ENCODE data around the gene GRAMD4. TPM values are rescaled to one million over a fixed set of nuclear protein-coding genes. Genes with fewer than 3 reads are reported as not detected.

Gene GRAMD4
- total RNA-seq, 3 donors from 2014 or later: 28.4 to 85.6 (median 61.0) TPM

- Histone ChIP-seq H3K27me3 (no peaks in the 10 kb centered on the region), H3K4me1 (no peaks in the 10 kb centered on the region), H3K4me3 (peak overlapping the region in 2 of 3 donors; percentile 16 to 31), H3K27ac (peak overlapping the region; percentile 62 to 74), H3K36me3 (no peaks in the 10 kb centered on the region), H3K9me3 (no peaks in the 10 kb centered on the region)
- TF ChIP-seq POLR2A (IDR thresholded peaks at IDR 0.05): no peak
- TF ChIP-seq POLR2AphosphoS5 (IDR thresholded peaks at IDR 0.05): no peak
- no peak for TF ChIP-seq CTCF (IDR thresholded peaks at IDR 0.05)
- DNase-seq (ENCODE audit: low spot score in 2 of 2): peak in 1 of 2 donors; percentile 84
- intact Hi-C loops (cut with DNase I; ENCODE audit: low total_unique reads): no loop called here
Observed at GRCh38 chr22:46626911-46627805, 7.0 kb downstream of the GRAMD4 start.

GRCh38 chr22:46627806-46628482 lies 7.8 kb downstream of the GRAMD4 start:
- intact Hi-C loops (cut with DNase I; ENCODE audit: low total_unique reads): no loop called here

GRCh38 chr22:46628756-46629155 lies 8.6 kb downstream of the GRAMD4 start:
- no peaks in the 10 kb centered on the region for H3K9me3 ChIP-seq
- H3K4me3 ChIP-seq: no peak overlapping the region
- H3K27me3 ChIP-seq: no peaks in the 10 kb centered on the region
- no peak for DNase-seq (ENCODE audit: low spot score in 2 of 2)
- no peak overlapping the region for H3K27ac ChIP-seq
- H3K4me1 ChIP-seq: no peaks in the 10 kb centered on the region
- TF ChIP-seq CTCF (IDR thresholded peaks at IDR 0.05): no peak
- no peak for TF ChIP-seq POLR2A (IDR thresholded peaks at IDR 0.05)
- no peak for TF ChIP-seq POLR2AphosphoS5 (IDR thresholded peaks at IDR 0.05)
- H3K36me3 ChIP-seq: no peaks in the 10 kb centered on the region
- intact Hi-C loops (cut with DNase I; ENCODE audit: low total_unique reads): no loop called here

More at GRCh38 chr22:46627806-46628482, 7.8 kb downstream of the GRAMD4 start:
- Histone ChIP-seq H3K36me3 (no peaks in the 10 kb centered on the region), H3K4me1 (no peaks in the 10 kb centered on the region), H3K9me3 (no peaks in the 10 kb centered on the region), H3K27ac (peak overlapping the region in 1 of 2 donors; percentile 64), H3K27me3 (no peaks in the 10 kb centered on the region), H3K4me3 (peak overlapping the region in 2 of 3 donors; percentile 16 to 23)
- DNase-seq (ENCODE audit: low spot score in 2 of 2): no peak
- TF ChIP-seq POLR2AphosphoS5 (IDR thresholded peaks at IDR 0.05) (no peak), CTCF (IDR thresholded peaks at IDR 0.05) (no peak), POLR2A (IDR thresholded peaks at IDR 0.05) (no peak)

GRCh38 chr22:46629291-46629690 lies 9.1 kb downstream of the GRAMD4 start:
- intact Hi-C loops (cut with DNase I; ENCODE audit: low total_unique reads): no loop called here
- DNase-seq (ENCODE audit: low spot score in 2 of 2): no peak
- TF ChIP-seq POLR2A (IDR thresholded peaks at IDR 0.05) (no peak), POLR2AphosphoS5 (IDR thresholded peaks at IDR 0.05) (no peak), CTCF (IDR thresholded peaks at IDR 0.05) (no peak)
- Histone ChIP-seq H3K27me3 (no peaks in the 10 kb centered on the region), H3K4me1 (no peaks in the 10 kb centered on the region), H3K36me3 (no peaks in the 10 kb centered on the region), H3K27ac (no peak overlapping the region), H3K9me3 (no peaks in the 10 kb centered on the region), H3K4me3 (no peak overlapping the region)

- no peak for DNase-seq (ENCODE audit: low spot score in 2 of 2)
- H3K36me3 ChIP-seq: no peaks in the 10 kb centered on the region
- no peak overlapping the region for H3K4me3 ChIP-seq
- TF ChIP-seq CTCF (IDR thresholded peaks at IDR 0.05): no peak
- no peak for TF ChIP-seq POLR2A (IDR thresholded peaks at IDR 0.05)
- no peak for TF ChIP-seq POLR2AphosphoS5 (IDR thresholded peaks at IDR 0.05)
- no peaks in the 10 kb centered on the region for H3K9me3 ChIP-seq
- H3K27ac ChIP-seq: no peak overlapping the region
- no peaks in the 10 kb centered on the region for H3K27me3 ChIP-seq
- intact Hi-C loops (cut with DNase I; ENCODE audit: low total_unique reads): no loop called here
- H3K4me1 ChIP-seq: no peaks in the 10 kb centered on the region
Observed at GRCh38 chr22:46631113-46631512, 10.9 kb downstream of the GRAMD4 start.

Measured in breast epithelium (tissue), 4 donors.